NCI-H2171 (cell line): Measurements from ENCODE around the gene VWF.

Source experiments
- DNase-seq: peaks from one replicate; lab custom pipeline; 2025; lab: John Stamatoyannopoulos, UW

The VWF gene

GRCh38 chr12:5982106-5982505 lies 142.4 kb downstream of the VWF start:
- no peak for DNase-seq

GRCh38 chr12:5977556-5977955 lies 146.9 kb downstream of the VWF start:
- DNase-seq, result no peak

- no peak for DNase-seq
Observed at GRCh38 chr12:5976711-5977110, 147.8 kb downstream of the VWF start.

GRCh38 chr12:5976196-5976595 lies 148.3 kb downstream of the VWF start:
- DNase-seq, result no peak

- no peak for DNase-seq
Observed at GRCh38 chr12:5973461-5974115, 150.9 kb downstream of the VWF start.

- no peak for DNase-seq
Observed at GRCh38 chr12:5972387-5972786, 152.1 kb downstream of the VWF start.

- no peak for DNase-seq
Observed at GRCh38 chr12:5971194-5971850, 153.1 kb downstream of the VWF start.

GRCh38 chr12:5969974-5970690 lies 154.3 kb downstream of the VWF start:
- DNase-seq, result no peak

GRCh38 chr12:5969156-5969973 lies 155.1 kb downstream of the VWF start:
- no peak for DNase-seq

- no peak for DNase-seq
Observed at GRCh38 chr12:5967645-5968415, 156.6 kb downstream of the VWF start.

- no peak for DNase-seq
Observed at GRCh38 chr12:5966486-5967095, 157.9 kb downstream of the VWF start.

- peak; percentile 65 for DNase-seq
Observed at GRCh38 chr12:5965950-5966383, 158.5 kb downstream of the VWF start.

- no peak for DNase-seq
Observed at GRCh38 chr12:5964913-5965900, 159.3 kb downstream of the VWF start.

- no peak for DNase-seq
Observed at GRCh38 chr12:5963515-5963914, 161.0 kb downstream of the VWF start.

GRCh38 chr12:5960783-5961182 lies 163.7 kb downstream of the VWF start:
- no peak for DNase-seq

GRCh38 chr12:5956987-5957386 lies 167.5 kb downstream of the VWF start:
- no peak for DNase-seq

GRCh38 chr12:5954661-5955060 lies 169.8 kb downstream of the VWF start:
- no peak for DNase-seq

GRCh38 chr12:5953835-5954586 lies 170.5 kb downstream of the VWF start:
- no peak for DNase-seq

- no peak for DNase-seq
Observed at GRCh38 chr12:5952031-5952430, 172.4 kb downstream of the VWF start.
